ENCODE results near the gene RCOR2. TPM values are rescaled to one million over a fixed set of nuclear protein-coding genes. Genes with fewer than 3 reads are reported as not detected.

The RCOR2 gene
- total RNA-seq, 1 donor from 2014 or later: 0.58 TPM

DNA sequence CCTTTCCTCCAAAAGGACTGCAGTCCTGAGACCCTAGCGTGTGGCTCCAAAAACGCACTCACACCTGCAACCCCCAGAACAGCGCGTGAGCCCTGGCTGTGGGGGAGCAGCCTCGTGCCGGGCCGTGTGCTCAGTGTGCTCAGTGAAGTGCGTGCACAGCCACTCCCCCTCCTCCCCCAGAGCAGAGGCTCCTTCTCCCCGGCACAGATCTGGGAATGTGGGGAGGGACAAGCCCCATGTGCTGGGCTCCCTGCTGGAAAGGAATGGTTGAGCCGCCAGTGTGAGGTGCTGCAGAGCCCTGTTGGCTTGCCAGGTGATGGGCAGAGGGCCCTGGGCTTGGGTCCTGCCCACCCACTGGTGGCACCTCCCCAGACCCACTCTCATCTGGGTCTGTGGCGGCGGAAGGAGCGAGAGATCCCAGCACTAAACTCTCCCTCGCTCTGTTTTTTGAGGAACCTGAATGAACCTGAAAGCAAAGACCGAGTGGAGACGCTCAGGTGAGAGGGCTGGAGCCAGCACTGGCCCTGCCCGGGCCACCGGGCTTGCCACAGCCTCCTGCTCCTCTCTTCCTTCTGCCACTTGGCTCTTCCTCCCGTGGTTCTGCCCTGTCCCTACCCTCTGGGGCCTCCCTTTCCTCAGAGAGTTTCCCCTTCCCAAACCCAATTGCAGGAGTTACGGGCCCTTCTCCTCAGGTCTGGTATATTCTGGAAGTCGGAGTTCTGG lies 9.0 kb downstream of the RCOR2 start:
- no peak for DNase-seq (ENCODE audit: low spot score)

DNA sequence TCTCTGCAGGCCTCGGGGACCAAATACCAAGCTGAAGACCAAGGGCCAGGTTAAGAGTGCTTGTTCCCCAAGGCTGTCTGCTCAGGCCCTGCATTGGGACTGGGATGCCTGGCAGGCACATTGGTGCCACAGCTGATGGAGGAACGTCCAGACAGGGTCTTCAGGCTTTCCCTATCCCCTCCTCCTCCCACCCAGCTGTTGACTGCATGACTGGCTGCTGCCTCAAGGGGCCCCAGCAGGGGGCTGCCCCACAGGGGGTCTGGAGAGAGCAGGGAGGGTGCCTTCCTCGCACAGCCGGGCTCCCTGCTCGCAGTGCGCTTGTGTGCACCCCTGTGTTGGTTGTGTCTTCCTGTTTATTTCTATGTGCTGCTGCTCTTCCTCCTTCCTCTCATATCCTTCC lies 9.9 kb downstream of the RCOR2 start:
- no peak for DNase-seq (ENCODE audit: low spot score)

DNA sequence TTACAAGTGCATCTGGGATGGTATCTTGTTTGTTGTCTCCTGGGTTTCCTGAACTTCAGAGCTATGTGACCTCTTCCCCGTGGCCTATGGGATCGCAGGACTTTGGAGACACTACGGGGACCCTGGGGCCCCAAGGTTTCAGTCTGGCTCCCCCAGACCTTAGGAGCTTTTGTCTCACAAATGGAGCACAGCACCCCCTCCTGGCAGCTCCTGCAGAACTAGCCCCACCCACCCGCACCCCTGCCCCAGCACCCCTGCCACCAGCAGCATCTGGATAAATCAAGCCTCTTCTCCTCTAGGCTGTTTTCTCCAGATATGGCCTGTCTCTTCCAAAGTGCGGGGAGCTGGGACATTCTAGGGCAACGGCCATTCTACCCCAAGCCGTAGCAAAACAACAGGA lies 10.4 kb downstream of the RCOR2 start:
- no peak for DNase-seq (ENCODE audit: low spot score)

- DNase-seq (ENCODE audit: low spot score): no peak
Observed at GRCh38 chr11:63906087-63906486, 10.9 kb downstream of the RCOR2 start.

- no peak for DNase-seq (ENCODE audit: low spot score)
Observed at GRCh38 chr11:63905179-63905578, 11.8 kb downstream of the RCOR2 start.

- DNase-seq (ENCODE audit: low spot score): no peak
Observed at GRCh38 chr11:63904743-63905142, 12.2 kb downstream of the RCOR2 start.

DNA sequence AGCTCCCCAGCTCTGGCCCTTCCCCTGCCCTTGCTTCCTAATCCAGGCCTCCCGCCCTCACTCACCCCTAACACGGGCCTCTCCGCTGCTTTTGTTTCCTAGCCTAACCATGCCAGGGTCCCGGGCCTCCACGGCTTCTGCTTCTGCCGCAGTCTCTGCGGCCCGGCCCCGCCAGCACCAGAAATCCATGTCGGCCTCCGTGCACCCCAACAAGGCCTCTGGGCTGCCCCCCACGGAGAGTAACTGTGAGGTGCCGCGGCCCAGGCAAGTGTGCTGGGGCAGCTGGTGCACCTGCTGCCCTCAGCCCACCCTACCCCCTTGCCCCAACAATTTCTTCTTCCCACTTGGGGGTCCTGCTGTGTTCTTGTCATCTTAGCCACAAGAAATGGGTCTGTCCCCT lies 13.1 kb downstream of the RCOR2 start:
- DNase-seq (ENCODE audit: low spot score): no peak

DNA sequence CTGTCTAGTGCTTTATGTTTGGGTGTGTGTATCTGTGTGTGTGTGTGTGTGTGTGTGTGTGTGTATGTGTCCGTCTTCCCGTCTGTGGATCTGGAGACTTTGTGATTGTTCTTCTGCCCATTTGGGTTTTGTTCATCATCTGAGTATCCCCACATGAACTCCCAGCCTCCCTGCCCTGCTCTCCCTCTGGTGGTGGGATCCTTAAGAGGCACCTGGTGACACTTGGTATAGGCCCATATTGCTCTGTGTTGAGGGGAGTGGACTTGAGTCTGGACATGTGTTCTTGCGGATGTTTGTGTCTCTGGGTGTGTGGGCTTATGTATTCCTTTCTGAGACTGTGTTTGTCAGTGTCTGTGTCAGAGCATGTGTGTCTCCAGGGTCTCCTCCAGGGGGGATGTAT lies 15.3 kb downstream of the RCOR2 start:
- DNase-seq (ENCODE audit: low spot score): no peak

DNA sequence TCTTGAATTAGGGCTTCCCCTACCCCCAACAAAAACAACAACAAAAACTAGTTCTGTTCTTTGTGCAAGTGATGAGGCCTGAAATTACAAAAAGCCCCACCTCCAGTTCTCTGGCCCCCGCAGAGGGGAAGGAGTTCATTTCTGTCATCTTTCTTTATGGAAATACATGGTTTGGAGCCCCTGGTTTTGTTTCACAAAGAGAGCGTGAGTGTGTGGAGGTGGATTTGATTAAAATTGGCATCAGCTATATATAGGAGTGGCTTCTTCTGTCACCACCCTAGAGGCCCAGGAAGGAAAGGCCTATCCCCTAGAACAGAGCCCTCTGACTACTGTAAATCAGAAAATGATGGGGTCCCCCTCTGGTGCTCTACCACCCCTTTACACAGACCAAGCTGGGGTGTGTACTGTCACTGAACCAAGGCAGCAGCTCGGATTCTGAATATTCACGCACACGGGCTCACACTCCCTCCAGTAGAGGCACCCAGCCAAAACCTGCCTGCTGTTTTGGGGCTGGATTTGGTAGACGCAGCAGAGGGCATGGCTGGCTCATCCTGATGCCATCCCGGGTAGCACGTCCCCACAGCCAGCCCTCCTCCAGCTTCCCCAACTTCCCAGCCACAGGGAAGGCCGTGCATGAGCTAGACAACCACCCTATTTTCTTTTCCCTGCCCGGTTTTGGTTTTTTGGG lies 19.4 kb downstream of the RCOR2 start:
- no peak for DNase-seq (ENCODE audit: low spot score)

DNA sequence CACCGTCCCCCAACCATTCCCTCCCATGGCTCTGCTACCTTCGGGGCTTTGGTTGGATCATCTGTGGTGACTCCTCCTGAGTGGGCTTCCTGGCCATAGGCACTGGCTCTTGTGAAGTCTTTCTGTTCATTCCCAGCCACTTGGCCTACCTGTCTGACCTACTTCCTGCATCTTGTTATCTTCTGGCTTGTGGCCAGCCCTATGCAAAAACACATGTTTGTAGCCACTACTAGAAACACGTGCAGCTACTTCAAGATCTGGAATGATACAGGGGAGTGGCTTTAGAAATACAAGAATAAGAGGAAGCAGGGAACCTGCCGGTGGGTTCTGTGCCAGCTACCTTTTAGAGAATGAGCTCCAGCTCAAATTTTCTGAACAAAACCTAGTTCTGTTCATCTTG lies 20.9 kb downstream of the RCOR2 start:
- no peak for DNase-seq (ENCODE audit: low spot score)

DNA sequence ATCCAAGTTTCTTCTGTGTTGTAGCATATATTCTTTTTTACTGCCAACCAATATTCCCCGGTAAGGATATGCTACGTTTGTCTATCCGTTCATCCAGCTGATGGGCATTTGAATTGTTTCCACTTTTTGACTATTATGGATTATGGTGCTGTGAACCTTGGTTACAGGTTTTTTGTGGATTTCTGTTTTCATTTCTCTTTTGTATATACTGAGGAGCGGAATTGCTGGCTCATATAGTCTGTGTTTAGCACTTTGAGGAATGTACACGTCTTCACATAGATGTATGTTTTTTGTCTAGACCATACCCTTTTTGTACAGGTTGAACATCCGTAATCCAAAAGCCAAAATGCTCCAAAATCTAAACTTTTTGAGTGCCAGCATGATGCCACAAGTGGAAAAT lies 23.6 kb downstream of the RCOR2 start:
- DNase-seq (ENCODE audit: low spot score): no peak

GRCh38 chr11:63892228-63892627 lies 24.7 kb downstream of the RCOR2 start:
- no peak for DNase-seq (ENCODE audit: low spot score)

DNA sequence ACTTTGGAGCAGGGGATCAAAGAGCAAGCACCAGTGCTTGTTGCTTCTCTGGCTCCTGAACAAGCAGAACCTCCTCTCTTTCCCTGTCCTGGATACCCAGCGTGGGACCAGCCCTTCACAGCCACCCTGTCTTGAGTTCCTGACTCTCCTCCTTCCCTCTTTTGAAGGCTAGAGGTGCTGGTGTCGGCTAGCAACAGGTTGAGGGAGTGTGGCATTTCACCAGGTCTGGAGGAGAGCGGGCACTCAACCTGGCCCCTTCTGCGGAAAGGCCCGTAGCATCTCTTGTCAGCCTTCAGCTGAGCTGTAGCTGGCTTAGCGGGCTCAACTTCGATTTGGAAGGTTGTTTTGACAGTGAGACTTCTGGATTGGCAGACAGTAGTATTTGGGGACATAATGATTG lies 26.6 kb downstream of the RCOR2 start:
- DNase-seq (ENCODE audit: low spot score): no peak

DNA sequence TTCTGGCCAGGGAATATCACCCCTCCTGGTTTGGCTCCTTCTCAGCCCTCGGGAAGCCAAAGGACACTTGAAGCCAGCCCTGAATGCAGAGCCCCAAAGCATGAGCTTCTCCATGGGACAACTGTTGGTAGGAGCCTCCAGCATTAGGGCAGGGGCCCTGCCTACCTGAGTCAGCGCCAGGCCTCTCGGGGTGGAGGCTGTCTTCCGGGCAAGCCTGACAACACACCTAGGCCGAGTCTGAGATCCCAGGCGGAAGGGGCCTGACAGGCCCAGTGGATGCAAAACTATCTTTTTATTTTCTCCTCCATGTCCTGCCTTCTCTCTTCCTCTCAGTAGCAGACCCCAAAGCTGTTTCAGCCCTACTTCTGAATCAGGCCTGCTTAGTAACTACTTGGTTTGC lies 27.6 kb downstream of the RCOR2 start:
- no peak for DNase-seq (ENCODE audit: low spot score)

DNA sequence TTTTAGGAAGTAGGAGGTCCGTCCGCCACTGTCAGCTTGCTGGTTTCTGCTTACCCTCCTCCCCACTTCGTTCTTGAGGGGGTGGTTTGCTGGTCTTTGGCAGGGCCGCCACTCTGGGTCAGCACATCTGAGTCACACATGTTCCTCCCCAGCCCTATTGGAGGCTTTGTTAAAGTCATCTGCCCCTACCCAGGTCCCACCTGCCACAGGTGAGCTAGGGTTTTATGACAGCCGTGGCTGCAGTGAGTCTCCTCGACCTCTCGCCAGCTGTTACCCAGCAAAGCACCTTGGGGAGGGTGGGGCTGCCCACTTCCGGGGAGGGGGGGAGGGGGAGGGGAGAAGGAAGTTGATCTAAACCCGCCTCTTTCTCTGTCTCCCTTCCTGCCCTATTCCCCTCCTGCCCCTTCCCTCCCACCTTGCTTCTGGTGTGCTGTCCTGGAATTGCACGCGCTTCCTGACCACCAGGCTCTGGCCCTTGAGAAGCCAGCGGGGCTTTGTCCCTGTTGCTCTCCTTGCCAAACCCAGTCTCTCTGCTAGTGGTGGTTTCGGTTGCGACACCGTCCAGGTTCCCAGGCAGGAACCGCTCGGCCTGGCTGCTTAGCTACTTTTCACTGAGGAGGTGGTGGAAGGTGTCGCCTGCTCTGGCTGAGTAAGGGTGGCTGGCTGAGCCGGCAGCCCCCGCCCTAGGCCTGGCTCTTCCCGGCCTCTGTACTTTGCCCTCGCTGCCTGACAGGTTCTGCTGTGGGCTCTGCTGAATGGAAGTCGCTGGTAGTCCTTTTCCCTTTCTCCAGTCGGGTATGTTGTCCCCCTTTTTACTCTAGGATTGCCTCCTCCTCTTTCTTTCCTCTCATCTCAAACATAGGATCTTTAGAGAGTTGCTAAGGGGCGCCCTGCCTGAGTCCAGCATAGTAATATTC lies 28.5 kb downstream of the RCOR2 start:
- no peak for DNase-seq (ENCODE audit: low spot score)

DNA sequence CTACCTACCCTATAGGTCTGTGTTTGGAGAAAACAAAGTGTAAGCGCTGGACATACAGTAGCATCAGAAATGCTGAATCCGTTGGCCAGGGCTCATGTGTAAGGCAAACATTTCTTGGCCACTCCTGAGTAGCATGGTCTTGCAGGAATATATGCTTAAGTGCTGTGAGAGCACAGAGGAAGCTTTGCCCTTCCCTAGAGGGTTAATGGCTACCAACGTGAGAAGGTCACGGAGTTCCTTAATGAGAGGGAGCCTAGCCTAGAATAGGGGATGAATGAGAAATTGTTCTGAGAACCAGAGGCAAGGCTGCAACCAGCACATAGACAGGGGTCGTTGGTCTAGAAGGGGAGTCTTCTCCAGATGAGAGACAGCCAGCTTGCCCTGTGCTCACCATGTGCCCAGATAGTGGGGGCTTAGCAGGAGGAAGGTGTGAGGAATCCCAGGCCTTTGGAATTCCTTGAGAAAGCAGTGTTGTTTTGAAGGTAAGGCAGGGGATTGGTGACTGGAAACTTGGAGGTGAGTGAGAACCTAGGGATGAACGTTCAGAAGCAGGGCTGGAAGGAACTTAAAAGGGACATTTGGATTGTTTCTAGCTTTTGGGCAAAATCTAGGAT lies 29.5 kb downstream of the RCOR2 start:
- DNase-seq (ENCODE audit: low spot score): no peak

- DNase-seq (ENCODE audit: low spot score): no peak
Observed at GRCh38 chr11:63884196-63884932, 32.6 kb downstream of the RCOR2 start.

- DNase-seq (ENCODE audit: low spot score): no peak
Observed at GRCh38 chr11:63883791-63884190, 33.2 kb downstream of the RCOR2 start.

- no peak for DNase-seq (ENCODE audit: low spot score)
Observed at GRCh38 chr11:63882555-63883242, 34.3 kb downstream of the RCOR2 start.

- DNase-seq (ENCODE audit: low spot score): no peak
Observed at GRCh38 chr11:63880403-63880790, 36.6 kb downstream of the RCOR2 start.
